Putamen (tissue), 1 donor: Measurements from ENCODE around the gene DEF6.
"Not testable (repeated sequence)": the region's sequence is repeated elsewhere in the genome, so short reads cannot be mapped to it uniquely, and the experiment has no call there.

Experiments
- DNase-seq: peaks from one replicate; pipeline ENCODE4 v3.0.0-alpha.2; 2016; ENCODE audit warnings: low spot score

DEF6 gene

DNA sequence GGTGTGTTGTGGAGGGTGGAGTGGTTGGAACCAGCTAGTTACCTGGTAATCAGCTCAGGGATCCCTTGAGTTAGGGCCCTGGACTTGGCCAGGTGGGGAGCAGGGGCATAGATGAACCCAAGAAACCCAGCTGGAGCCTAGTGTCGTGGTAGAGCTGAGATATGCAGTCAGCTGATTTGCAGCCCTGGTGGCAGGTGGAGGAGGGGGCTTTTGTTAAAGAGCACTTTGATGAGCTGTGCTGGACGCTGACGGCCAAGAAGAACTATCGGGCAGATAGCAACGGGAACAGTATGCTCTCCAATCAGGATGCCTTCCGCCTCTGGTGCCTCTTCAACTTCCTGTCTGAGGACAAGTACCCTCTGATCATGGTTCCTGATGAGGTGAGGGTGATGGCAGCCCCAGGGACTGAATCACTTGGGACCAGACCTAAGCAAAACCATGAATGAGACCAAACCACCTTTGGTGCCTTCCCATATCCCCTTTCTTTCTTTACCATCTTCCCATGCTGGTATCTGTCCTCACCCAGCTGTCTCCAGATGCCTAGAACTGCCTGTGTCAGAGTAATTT lies 12.7 kb downstream of the DEF6 start:
- no peak for DNase-seq

DNA sequence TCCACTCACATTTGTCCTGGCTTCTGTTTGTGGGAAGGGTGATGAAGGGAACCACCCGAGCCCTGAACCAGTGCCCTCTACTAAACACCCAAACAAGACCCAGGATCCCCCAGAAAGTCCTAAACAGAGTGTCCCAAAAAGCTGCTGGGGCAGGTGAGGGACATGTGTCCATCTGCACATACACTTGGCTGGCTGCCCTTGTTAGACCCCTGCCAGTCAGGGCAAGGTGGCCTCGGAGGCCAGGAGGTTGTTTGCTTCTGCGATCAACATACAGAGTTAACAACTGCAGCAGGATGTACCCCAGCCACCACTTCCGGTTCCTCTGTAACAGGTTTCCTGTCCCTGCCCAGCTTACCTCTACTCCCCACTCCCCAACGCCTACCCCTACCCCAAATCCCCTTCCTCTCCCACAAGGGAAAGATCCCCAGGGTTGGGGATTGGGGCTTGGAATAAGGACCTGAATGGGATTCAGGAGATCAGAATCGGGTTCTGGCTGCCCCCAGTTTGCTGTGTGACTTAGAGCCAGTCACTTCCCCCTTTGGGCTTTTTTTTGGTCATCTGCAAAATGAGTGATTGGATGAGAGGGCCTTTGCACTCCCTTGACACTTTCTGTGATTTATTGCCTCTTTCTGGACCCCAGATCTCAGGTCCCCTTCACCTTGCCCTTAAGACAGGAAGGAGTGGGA lies 13.9 kb downstream of the DEF6 start:
- DNase-seq: no peak

DNA sequence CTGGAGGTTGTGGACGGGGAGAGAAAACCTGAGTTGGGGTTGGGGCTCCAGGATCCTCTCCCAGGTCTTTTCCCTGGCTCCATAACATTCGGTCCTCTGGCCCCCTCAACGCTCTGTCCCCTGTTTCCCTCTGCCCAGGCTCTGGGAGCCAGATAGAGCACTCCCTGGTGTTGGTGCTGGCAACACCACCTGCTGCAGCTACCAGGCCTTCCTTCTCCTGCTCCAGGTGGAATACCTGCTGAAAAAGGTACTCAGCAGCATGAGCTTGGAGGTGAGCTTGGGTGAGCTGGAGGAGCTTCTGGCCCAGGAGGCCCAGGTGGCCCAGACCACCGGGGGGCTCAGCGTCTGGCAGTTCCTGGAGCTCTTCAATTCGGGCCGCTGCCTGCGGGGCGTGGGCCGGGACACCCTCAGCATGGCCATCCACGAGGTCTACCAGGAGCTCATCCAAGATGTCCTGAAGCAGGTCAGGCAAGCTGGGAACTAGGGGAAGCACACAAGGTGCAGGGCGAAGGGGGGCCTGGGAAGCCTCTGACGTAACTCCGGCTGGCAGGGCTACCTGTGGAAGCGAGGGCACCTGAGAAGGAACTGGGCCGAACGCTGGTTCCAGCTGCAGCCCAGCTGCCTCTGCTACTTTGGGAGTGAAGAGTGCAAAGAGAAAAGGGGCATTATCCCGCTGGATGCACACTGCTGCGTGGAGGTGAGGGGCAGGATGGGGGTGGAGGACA lies 14.6 kb downstream of the DEF6 start:
- no peak for DNase-seq

DNA sequence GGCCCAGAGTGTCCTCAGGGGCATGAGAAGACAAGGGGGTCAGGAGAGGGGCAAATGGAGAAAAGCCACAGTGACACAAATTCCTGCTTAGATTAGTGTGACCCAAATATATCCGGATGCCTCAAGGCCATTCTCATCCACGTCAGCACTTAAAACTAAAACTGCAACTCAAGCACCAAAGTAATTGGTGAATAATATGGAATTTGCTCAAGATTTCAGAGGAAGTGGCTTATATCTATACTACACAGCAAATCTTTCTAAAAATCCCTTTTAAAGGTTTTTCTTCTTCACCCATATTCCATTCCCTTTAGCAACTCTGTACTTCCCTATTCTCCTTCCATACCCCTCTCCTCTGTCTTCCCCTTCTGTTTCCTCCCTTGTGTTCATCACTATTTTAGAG lies 15.2 kb downstream of the DEF6 start:
- DNase-seq: no peak

DNA sequence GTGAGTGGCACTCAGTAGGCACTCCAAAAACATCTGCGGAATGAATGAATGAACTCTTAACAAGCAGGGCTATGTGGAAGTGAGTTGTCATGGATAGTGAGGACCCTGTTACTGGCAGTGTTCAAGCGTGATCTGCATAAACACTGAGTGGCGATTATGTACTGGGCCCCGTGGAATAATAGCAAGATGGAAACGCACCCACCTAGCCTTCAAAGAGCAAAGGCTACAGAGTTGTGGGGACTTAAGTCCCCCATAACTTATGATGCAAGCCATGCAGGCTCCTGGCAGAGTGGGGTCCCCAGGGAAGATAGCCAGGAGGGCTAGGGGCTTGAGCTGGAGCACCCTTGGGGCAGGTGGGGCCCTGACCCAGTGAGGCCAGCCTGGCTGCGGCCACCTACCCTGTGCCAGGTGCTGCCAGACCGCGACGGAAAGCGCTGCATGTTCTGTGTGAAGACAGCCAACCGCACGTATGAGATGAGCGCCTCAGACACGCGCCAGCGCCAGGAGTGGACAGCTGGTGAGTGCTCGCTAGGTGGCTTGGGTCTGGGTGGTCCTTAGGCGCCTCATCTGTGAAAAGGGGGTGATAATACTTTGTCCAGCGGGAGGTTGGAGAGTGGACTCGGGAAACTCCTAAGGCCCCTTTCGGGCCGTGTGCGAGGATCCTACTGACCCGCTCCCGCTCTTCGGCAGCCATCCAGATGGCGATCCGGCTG lies 20.0 kb downstream of the DEF6 start:
- no peak for DNase-seq

DNA sequence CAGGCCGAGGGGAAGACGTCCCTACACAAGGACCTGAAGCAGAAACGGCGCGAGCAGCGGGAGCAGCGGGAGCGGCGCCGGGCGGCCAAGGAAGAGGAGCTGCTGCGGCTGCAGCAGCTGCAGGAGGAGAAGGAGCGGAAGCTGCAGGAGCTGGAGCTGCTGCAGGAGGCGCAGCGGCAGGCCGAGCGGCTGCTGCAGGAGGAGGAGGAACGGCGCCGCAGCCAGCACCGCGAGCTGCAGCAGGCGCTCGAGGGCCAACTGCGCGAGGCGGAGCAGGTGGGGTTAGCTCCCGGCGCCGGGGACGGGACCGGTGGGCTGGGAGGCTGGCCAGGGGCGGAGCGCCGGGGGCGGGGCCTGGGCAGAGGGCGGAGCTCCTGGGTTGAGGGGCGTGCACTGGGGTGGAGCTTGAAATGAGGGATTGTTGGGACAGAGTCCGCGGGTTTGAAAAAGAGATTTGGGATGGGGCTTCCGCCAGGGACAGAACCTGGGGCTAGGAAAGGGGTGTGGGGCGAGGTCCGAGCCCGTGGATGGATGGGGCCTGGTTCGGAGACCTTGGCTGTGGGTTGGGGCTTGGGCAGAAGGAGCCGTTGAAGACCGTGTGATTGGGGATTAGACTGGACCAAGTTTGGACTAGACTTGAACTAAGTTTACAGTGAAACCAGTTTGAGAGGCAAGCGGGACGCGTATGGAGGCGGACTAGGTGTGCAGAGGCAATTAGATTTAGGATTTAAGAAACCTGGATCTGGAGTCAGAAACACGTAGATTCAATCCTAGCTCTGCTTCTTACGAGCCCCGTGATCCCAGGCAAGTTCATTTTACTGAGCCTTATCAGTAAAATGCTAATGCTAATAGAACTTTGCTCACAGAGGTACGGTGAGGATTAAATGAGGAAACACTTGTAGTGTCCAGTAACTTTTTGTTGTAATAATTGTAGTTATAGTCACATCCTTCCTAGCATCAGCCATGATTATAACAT lies 20.9 kb downstream of the DEF6 start:
- DNase-seq: peak; percentile 77

DNA sequence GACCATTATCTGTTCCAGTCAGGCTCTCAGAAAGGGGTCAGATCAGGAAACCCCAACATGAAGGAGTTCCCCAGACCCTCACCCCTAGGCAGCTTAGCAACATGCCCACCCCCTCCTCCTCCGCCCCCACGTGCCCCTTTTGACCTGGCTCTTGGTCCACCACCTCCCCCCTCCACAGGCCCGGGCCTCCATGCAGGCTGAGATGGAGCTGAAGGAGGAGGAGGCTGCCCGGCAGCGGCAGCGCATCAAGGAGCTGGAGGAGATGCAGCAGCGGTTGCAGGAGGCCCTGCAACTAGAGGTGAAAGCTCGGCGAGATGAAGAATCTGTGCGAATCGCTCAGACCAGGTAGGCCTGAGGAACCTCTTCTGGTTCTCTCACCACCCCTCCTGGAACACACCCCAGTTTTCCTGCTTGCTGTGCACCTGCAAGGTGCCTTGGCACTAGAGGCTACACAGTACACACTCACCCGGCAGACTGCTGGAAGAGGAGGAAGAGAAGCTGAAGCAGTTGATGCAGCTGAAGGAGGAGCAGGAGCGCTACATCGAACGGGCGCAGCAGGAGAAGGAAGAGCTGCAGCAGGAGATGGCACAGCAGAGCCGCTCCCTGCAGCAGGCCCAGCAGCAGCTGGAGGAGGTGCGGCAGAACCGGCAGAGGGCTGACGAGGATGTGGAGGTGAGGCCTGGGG lies 21.9 kb downstream of the DEF6 start:
- DNase-seq: no peak

DNA sequence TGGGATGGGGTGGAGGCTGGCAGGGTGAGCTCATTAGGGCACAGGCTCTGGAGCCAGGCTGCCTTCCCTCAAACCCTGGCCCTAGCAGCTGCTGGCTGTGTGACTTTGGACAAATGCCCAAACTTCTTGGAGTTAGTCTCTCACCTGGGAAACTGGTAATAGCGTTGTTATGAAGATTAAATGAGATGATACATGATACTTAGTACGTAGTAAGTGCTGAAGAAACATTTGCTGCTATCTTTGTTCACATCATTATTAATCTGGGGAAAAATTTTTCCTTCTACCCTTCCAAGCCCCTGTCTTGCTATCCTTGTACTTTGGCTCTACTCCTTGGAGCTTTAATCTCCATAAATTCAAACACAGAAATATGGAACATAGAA lies 22.4 kb downstream of the DEF6 start:
- DNase-seq: no peak

DNA sequence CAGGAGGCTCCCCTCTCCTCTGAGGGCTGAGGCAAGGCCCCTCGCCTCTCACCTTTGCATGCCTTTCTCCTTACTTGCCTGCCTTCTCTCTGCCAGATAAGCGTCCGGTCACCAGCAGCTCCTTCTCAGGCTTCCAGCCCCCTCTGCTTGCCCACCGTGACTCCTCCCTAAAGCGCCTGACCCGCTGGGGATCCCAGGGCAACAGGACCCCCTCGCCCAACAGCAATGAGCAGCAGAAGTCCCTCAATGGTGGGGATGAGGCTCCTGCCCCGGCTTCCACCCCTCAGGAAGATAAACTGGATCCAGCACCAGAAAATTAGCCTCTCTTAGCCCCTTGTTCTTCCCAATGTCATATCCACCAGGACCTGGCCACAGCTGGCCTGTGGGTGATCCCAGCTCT lies 23.5 kb downstream of the DEF6 start:
- DNase-seq: no peak

DNA sequence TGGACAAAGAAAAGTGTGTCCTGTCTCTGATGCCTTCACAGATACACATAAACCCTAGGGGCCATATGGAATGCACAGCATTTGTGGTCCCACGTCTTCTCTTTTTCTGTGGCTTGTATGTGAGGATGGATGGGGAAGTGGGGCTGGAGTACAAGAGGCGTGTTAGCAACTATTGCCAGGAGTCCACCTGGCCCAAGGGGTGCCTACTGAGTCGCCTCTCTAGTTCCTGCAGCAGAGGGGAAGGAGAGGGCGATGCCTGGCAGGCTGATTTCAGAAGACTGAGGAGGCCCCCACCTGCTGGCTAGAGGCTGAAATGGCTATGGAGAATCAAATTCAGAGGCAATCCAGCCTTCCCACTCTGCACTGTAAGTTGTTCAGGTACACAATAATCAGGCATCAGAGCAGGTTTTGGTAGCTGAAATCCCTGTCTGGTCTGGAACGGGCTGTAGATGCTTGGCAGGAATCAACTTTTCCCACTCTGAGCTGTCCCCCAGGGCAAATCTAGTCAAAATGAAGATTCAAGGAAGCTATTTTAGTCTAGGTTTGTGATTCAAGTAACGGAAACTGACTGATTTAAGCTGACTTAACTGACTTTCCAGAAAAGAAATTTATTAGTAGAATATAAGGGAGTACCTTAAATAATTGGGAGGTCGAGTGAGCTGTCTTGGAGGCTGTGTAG lies 29.9 kb downstream of the DEF6 start:
- no peak for DNase-seq

DNA sequence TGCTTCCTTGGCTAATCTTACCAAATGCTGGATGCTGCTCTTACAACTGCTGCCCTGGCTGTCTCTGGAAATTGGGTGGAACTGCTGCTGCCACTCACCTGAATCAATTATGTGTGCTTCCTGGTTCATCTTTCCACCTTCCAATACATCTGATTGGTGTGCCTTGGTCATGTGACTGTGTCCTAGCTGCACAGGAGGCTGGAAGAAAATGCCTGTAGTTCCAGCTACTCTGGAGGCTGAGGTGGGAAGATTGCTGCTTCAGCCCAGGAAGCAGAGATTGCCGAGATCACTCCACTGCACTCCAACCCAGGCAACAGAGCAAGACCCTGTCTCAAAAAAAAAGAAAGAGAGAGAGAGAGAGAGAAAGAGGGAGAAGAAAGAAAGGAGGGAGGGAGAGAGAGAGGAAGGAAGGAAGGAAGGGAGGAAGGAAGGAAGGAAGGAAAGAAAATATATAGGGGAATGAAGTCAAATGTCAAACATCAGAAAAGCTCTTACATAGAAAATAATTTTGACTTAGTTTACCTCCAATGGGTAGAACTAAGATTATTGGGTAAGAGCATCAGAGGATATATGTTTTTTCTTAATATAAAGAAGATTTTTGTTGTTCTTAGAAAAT lies 30.6 kb downstream of the DEF6 start:
- DNase-seq: no peak

DNA sequence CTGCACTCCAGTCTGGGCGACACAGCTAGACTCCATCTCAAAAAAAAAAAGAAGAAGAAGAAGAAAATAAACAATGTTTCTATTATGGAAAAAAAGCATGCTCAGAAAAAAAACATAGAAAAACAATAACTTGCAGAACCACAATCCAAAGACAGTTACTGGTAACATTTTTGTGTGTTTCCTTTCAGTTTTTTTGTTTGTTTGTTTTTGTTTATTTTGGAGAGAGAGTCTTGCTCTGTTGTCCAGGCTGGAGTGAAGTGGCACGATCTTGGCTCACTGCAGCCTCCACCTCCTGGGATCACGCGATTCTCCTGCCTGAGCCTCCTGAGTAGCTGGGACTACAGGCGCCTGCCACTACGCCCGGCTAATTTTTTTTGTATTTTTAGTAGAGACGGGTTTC lies 31.3 kb downstream of the DEF6 start:
- DNase-seq: not testable (repeated sequence)

DNA sequence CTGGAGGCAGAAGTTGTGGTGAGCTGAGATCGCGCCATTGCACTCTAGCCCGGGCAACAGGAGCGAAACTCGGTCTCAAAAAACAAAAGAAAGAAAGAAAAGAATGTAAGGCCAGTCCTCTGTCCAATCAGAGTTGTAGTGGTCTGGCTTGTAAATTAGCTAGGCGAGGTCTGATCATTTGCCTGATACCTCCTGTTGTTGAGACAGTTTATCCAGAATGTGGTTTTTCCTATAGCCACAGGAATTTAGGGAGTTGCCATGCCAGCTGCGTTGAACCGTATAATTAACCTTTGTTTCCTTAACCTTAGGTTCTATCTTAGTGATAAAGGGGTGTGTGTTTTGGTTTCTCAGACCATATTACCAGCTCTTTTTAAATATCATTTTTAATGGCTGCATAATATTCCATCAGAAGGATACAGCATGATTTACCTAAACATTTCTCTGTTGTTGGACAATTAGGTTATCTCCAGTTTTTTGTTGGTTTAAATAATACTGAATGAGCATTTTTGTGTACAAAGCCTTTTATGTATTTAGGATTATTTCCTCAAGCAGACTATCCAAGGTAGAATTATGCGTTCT lies 33.0 kb downstream of the DEF6 start:
- no peak for DNase-seq

DNA sequence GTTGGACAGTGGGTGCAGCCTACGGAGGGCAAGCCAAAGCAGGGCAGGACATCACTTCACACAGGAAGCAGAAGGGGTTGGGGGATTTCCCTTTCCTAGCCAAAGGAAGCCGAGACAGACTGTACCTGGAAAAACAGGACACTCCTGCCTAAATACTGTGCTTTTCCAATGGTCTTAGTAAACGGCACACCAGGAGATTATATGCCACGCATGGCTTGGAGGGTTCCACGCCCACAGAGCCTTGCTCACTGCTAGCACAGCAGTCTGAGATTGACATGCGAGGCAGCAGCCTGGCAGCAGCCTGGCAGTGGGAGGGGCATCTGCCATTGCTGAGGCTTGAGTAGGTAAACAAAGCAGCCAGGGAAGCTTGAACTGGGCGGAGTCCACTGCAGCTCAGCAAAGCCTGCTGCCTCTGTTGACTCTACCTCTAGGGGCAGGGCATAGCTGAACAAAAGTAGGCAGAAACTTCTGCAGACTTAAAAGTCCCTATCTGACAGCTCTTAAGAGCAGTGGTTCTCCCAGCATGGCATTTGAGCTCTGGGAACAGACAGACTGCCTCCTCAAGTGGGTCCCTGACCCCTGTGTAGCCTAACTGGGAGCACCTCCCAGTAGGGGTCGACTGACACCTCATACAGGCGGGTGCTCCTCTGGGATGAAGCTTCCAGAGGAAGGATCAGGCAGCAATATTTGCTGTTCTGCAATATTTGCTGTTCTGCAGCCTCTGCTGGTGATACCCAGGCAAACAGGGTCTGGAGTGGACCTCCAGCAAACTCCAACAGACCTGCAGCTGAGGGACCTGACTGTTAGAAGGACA lies 34.7 kb downstream of the DEF6 start:
- not testable (repeated sequence) for DNase-seq

DNA sequence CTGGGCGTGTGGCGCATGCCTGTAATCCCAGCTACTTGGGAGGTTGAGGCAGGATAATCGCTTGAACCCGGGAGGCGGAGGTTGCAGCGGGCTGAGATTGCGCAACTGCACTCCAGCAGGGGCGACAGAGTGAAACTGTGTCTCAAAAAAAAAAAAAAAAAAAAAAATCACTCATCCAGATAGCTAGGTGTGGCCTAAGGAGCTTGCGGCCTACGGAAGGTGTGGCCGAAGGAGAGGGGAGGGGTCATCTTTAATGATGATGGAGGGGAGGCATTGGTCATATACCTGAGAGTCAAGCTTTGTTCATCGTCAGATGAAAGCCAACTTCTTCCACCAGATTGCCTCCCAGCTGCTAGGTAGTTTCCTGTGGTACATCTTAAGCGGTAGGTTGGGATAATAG lies 43.9 kb downstream of the DEF6 start:
- DNase-seq: no peak

DNA sequence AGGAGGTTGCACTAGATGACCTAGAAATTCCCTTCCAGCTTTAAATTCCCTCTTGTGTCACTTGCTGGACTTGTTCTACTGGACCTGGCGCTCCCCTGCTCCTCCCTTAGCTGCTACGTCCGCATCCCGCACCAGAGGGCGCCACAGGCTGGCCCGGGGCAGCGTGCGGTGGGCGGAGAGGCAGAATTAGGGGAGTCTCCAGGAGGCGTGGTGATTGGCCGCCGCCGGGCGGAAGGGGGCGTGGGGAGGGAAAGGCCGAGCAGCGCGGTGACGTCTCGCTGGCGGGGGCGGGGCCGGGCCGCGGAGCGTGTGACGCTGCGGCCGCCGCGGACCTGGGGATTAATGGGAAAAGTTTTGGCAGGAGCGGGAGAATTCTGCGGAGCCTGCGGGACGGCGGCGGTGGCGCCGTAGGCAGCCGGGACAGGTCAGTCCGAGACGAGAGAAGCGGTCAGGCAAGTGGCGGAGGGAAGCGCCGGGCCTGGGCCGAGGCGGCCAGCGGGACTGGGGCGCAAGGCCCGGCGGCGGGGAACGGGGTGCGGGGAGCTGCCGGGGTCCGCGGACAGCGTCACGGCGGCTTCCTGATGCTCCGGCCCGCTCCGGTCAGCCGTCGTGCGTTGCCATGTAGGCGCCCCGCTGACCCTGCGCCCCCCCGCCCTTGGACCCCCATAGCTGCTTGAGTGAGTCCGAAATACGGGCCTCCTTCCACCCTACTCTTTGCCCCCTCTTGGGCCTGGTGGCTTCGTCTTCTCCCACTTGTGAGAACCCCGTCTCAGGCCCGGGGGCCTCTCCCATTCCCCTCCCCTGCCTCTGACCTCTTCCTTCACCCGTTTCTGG lies 44.9 kb downstream of the DEF6 start, which contains the start of gene PPARD:
TSS of gene PPARD (plus strand) at position 301 of the 834 bp plus-strand sequence. CDS start 68,530 bp downstream, outside the sequence.
- peak; percentile 97 for DNase-seq

DNA sequence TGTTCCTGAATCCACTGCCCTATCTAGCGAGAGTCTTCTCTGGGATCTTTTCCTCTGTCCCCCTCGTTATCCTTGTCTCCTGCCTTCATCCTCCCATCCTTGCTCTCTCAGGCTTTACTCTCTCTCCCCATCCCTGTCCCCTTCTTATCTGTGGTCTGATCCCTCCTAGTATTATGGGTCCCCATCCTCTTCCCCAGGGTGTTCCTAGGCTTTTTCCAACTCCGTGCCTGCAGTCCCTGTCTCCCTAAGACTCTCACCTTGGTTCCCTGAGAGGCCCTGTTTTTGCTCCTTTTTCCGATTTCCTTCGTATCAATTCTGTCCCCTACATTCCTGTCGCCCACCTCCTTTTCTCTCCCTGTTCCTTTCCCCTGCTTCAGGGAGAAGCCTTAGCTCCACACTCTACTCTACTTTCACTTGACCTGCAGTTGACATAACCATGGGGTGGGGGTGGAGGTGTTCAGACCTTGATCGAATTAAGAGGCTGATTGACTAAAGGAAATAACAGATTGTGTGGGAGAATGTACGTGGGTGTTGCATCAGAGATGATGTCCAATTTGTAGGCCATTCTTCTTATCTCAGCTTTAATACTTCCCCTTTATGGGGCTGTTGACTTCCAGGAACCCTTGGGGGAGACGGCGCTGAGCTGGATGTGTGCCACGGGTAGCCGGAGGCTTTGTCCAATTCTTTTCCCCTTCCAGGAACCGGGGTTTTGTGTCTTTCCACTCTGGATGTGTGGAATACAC lies 45.6 kb downstream of the DEF6 start:
- DNase-seq: no peak
